H1 (cell line): ENCODE results near the gene HIVEP3. TPM values are rescaled to one million over a fixed set of nuclear protein-coding genes. Genes with fewer than 3 reads are reported as not detected.

Source experiments
- CTCF ChIA-PET: fragments of 300-600 bp; sonication (Branson Sonifier 250); formaldehyde crosslinking; loops from one replicate; lab custom pipeline; 2021; ENCODE audit not compliant: partially characterized antibody; lab: Charles Lee
- POLR2A ChIA-PET: fragments of 300-600 bp; sonication (Branson Sonifier 250); formaldehyde crosslinking; loops from one replicate; lab custom pipeline; 2021; ENCODE audit warnings: inconsistent platforms; ENCODE audit not compliant: partially characterized antibody; lab: Charles Lee
- DNase-seq, 2 experiments: peaks; one replicate each; pipeline versions ENCODE4 v3.0.0 to v3.0.0-alpha.2; 2010 to 2022; ENCODE audit warnings: low spot score in 2 of 2, low read depth in 1 of 2, mixed read lengths in 1 of 2
- FAIRE-seq: peaks from 2 replicates; lab custom pipeline; 2011; peaks lifted over from hg19 to GRCh38; lab: Jason Lieb, UNC
- H2AFZ ChIP-seq: 2 replicates; pipeline ENCODE4 v1.8.1; 2012; ENCODE audit warnings: low read length, inconsistent platforms
- H2AK5ac ChIP-seq: 2 replicates; pipeline ENCODE4 v1.6.1; 2013; ENCODE audit warnings: low read depth, low read length
- H2BK120ac ChIP-seq: replicated peaks from 2 replicates; pipeline ENCODE3; 2013; ENCODE audit warnings: low read depth, low read length, inconsistent platforms
- H2BK12ac ChIP-seq: 2 replicates; pipeline ENCODE4 v1.6.1; 2013; ENCODE audit warnings: low read depth, low read length
- H2BK15ac ChIP-seq: 2 replicates; pipeline ENCODE4 v1.6.1; 2013; ENCODE audit warnings: low read length
- H2BK20ac ChIP-seq: 2 replicates; pipeline ENCODE4 v1.6.1; 2013; ENCODE audit warnings: low read length
- H2BK5ac ChIP-seq: 2 replicates; pipeline ENCODE4 v1.6.1; 2013; ENCODE audit warnings: low read depth, low read length
- H3K14ac ChIP-seq: 2 replicates; pipeline ENCODE4 v1.6.1; 2013; ENCODE audit warnings: inconsistent platforms; ENCODE audit not compliant: insufficient read length
- H3K18ac ChIP-seq: 2 replicates; pipeline ENCODE4 v1.6.1; 2013; ENCODE audit warnings: low read length; ENCODE audit errors: extremely low read depth
- H3K23ac ChIP-seq: 2 replicates; pipeline ENCODE4 v1.6.1; 2013; ENCODE audit warnings: inconsistent platforms; ENCODE audit not compliant: insufficient read length
- H3K23me2 ChIP-seq: 2 replicates; pipeline ENCODE4 v1.6.1; 2013; ENCODE audit warnings: low read depth, low read length
- H3K27ac ChIP-seq: 2 replicates; pipeline ENCODE4 v1.6.1; 2011; ENCODE audit warnings: low read depth, low read length, inconsistent platforms
- H3K27me3 ChIP-seq, 4 experiments: replicated peaks in 1 of 4; 1 replicate in 1 of 4; 2 replicates in 3 of 4; pipeline versions ENCODE4 v1.6.1 to v1.8.1; 2011 to 2013; ENCODE audit warnings: low read length in 3 of 4, mild to moderate bottlenecking in 3 of 4, inconsistent platforms in 2 of 4, mixed read lengths in 2 of 4, moderate library complexity in 1 of 4; ENCODE audit not compliant: control insufficient read depth in 3 of 4, insufficient read depth in 3 of 4; ENCODE audit errors: extremely low read depth in 1 of 4
- H3K36me3 ChIP-seq, 4 experiments: 2 replicates each; pipeline versions ENCODE4 v1.6.1 to v1.8.1; 2011 to 2013; ENCODE audit warnings: mild to moderate bottlenecking in 4 of 4, low read length in 3 of 4, moderate library complexity in 2 of 4, control low read depth in 1 of 4, inconsistent platforms in 1 of 4; ENCODE audit not compliant: insufficient read depth in 4 of 4, control insufficient read depth in 2 of 4
- H3K4ac ChIP-seq: replicated peaks from 2 replicates; pipeline ENCODE3; 2013; ENCODE audit warnings: low read length, low read depth, mixed read lengths, inconsistent platforms; ENCODE audit not compliant: insufficient read length
- H3K4me1 ChIP-seq, 4 experiments: replicated peaks in 1 of 4; 1 replicate in 1 of 4; 2 replicates in 3 of 4; pipeline versions ENCODE4 v1.6.1 to v1.8.1; 2011 to 2013; ENCODE audit warnings: low read length in 3 of 4, inconsistent platforms in 2 of 4, mixed read lengths in 1 of 4; ENCODE audit not compliant: insufficient read depth in 4 of 4, control insufficient read depth in 3 of 4
- H3K4me2 ChIP-seq, 2 experiments: 2 replicates each; pipeline versions ENCODE4 v1.6.1 to v1.8.1; 2011 to 2013; ENCODE audit warnings: low read depth in 2 of 2, low read length in 2 of 2, control low read depth in 1 of 2, inconsistent platforms in 1 of 2, mild to moderate bottlenecking in 1 of 2; ENCODE audit not compliant: insufficient read depth in 1 of 2
- H3K4me3 ChIP-seq, 4 experiments: fragments of 200-600, 300-600 bp in 1 of 4; sonication (generic), shearing (Covaris generic), sonication (Bioruptor Twin) in 1 of 4; 2 replicates each; pipeline versions ENCODE4 v1.5.1 to v1.8.1; 2011 to 2016; ENCODE audit warnings: low read length in 4 of 4, low read depth in 3 of 4, control low read depth in 2 of 4, inconsistent platforms in 2 of 4, mild to moderate bottlenecking in 2 of 4, mixed read lengths in 1 of 4, moderate library complexity in 1 of 4; ENCODE audit not compliant: insufficient read depth in 2 of 4; ENCODE audit errors: extremely low read depth in 1 of 4
- H3K56ac ChIP-seq: replicated peaks from 2 replicates; pipeline ENCODE3; 2013; ENCODE audit warnings: low read depth, mild to moderate bottlenecking, mixed read lengths, low read length, inconsistent platforms; ENCODE audit not compliant: insufficient read length
- H3K79me1 ChIP-seq: 2 replicates; pipeline ENCODE4 v1.6.1; 2013; ENCODE audit warnings: low read depth, low read length, control low read depth
- H3K79me2 ChIP-seq, 2 experiments: 2 replicates each; pipeline versions ENCODE4 v1.6.1 to v1.8.1; 2012 to 2013; ENCODE audit warnings: low read length in 2 of 2, mild to moderate bottlenecking in 2 of 2, inconsistent platforms in 1 of 2; ENCODE audit not compliant: insufficient read depth in 2 of 2, control insufficient read depth in 1 of 2
- H3K9ac ChIP-seq, 4 experiments: replicated peaks in 1 of 4; 1 replicate in 1 of 4; 2 replicates in 3 of 4; pipeline versions ENCODE4 v1.6.1 to v1.8.1; 2011 to 2013; ENCODE audit warnings: low read depth in 3 of 4, low read length in 3 of 4, control low read depth in 2 of 4, mild to moderate bottlenecking in 2 of 4, moderate library complexity in 2 of 4, inconsistent platforms in 1 of 4; ENCODE audit errors: extremely low read depth in 1 of 4
- H3K9me3 ChIP-seq, 2 experiments: 2 replicates each; pipeline versions ENCODE4 v1.6.1 to v1.8.1; 2012 to 2013; ENCODE audit warnings: mild to moderate bottlenecking in 2 of 2, moderate library complexity in 2 of 2, control low read depth in 1 of 2, inconsistent platforms in 1 of 2, low read depth in 1 of 2, low read length in 1 of 2, mixed read lengths in 1 of 2; ENCODE audit not compliant: insufficient read depth in 2 of 2
- H4K20me1 ChIP-seq, 2 experiments: replicated peaks in 1 of 2; 2 replicates each; pipeline versions ENCODE3 to v1.8.1; 2011 to 2013; ENCODE audit warnings: inconsistent platforms in 2 of 2, low read length in 2 of 2, mild to moderate bottlenecking in 1 of 2; ENCODE audit not compliant: insufficient read depth in 2 of 2, control insufficient read depth in 1 of 2
- H4K5ac ChIP-seq: 2 replicates; pipeline ENCODE4 v1.6.1; 2013; ENCODE audit warnings: low read length, low read depth, mixed read lengths, inconsistent platforms; ENCODE audit not compliant: insufficient read length
- H4K8ac ChIP-seq: 2 replicates; pipeline ENCODE4 v1.8.0; 2013; ENCODE audit warnings: mild to moderate bottlenecking, moderate library complexity, low read length, inconsistent platforms; ENCODE audit not compliant: insufficient read depth; ENCODE audit errors: extremely low read depth
- H4K91ac ChIP-seq: replicated peaks from 2 replicates; pipeline ENCODE3; 2013; ENCODE audit warnings: low read length, mixed read lengths, inconsistent platforms; ENCODE audit not compliant: insufficient read length
- CHD1 ChIP-seq: IDR thresholded peaks from 2 replicates; pipeline ENCODE4 v1.6.1; 2012; ENCODE audit warnings: low read depth, low read length, improper control_type of control experiment
- GABPA ChIP-seq: IDR thresholded peaks from 2 replicates; pipeline ENCODE4 v1.6.1; 2011; ENCODE audit warnings: mild to moderate bottlenecking, low read length, moderate library complexity, borderline replicate concordance; ENCODE audit not compliant: insufficient read depth
- JUND ChIP-seq: IDR thresholded peaks from 2 replicates; pipeline ENCODE4 v1.6.1; 2011; ENCODE audit warnings: mild to moderate bottlenecking, improper control_type of control experiment, low read length
- KDM4A ChIP-seq: IDR thresholded peaks from one replicate; pipeline ENCODE4 v1.7.1; 2012; ENCODE audit warnings: low read depth, mild to moderate bottlenecking, moderate library complexity, low read length, inconsistent platforms; ENCODE audit not compliant: severe bottlenecking
- PHF8 ChIP-seq: fragments of 200-600 bp; sonication (generic); conservative IDR thresholded peaks from 2 replicates; pipeline ENCODE4 v1.7.1; 2012; ENCODE audit warnings: low read depth, mild to moderate bottlenecking, inconsistent platforms, low read length, moderate library complexity
- POLR2A ChIP-seq, 2 experiments: IDR thresholded peaks; 1 replicate in 1 of 2; 2 replicates in 1 of 2; pipeline ENCODE4 v1.6.1; 2011; ENCODE audit warnings: low read depth in 2 of 2, low read length in 2 of 2, mild to moderate bottlenecking in 2 of 2; ENCODE audit errors: control extremely low read depth in 1 of 2
- SIX5 ChIP-seq: IDR thresholded peaks from 2 replicates; pipeline ENCODE4 v1.6.1; 2011; ENCODE audit warnings: mild to moderate bottlenecking, low read depth, low read length
- WGBS, 2 experiments: shearing (Covaris generic) in 1 of 2; methylation state at CpG; one replicate each; pipeline versions ENCODE4 v1.1.6 to v1.1.7; 2013 to 2015; ENCODE audit warnings: low lambda C conversion rate in 2 of 2, mixed read lengths in 2 of 2, inconsistent platforms in 1 of 2, low coverage in 1 of 2, missing lambda C conversion rate in 1 of 2; ENCODE audit not compliant: insufficient replicate concordance in 2 of 2, insufficient coverage in 1 of 2, insufficient read length in 1 of 2; ENCODE audit errors: extremely low coverage in 1 of 2, missing lambda C conversion rate in 1 of 2; 5-methylcytosine and 5-hydroxymethylcytosine counted together
- polyA plus RNA-seq, 7 experiments: library from polyadenylated mRNA; depleted of rRNA in 3 of 7; stranded (reverse) in 5 of 7; unstranded in 2 of 7; fragments of >200 nt in 5 of 7; fragments of 200-250 nt in 2 of 7; gene quantifications; 1 replicate in 5 of 7; 2 replicates in 1 of 7; 4 replicates in 1 of 7; pipeline versions ENCODE4 v1.2.1 to v1.2.3, GENCODE V29; 2011 to 2013; ENCODE audit warnings: missing spikeins in 2 of 7, mixed read lengths in 2 of 7
- total RNA-seq: library from RNA; stranded (reverse); fragmentation: NEBNext Ultra II Directional; extraction: Animal tissue kit (Norgen Biotek cat#: 25700); gene quantifications from 2 replicates; pipeline ENCODE4 v1.2.1, GENCODE V29; 2021

HIVEP3 gene
- total and polyA plus RNA-seq, 2 of the 8 experiments (the other 6 are each of a cell fraction or from before 2014, with no cell fraction given): 0.24 to 0.69 TPM

DNA sequence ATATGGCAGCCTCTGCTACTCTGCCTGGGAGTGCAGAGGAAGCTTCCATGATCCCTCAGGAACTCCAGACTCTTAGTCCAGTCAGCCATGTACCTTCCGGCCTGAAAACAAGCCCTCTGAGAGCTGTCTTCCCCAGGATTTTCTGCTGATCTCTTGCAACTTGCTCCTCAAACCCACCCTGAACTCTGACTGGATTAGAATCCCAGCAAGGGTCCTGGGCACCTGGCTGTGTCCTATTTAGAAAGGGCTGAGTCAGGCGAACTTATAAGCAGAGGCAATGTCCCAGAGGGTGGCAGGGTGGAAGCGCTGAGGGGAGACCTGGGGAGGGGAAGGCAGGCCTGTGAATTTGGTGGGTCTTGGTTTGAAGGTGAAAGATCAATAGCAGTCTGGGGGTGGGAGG lies 249.8 kb downstream of the HIVEP3 start:
- Histone ChIP-seq H3K18ac (no peak overlapping the region), H2BK120ac (no peak overlapping the region), H3K9ac (no peak overlapping the region), H3K23me2 (no peaks in the 10 kb centered on the region), H2BK20ac (no peak overlapping the region), H4K91ac (no peak overlapping the region), H2AK5ac (no peak overlapping the region), H4K8ac (no peak overlapping the region), H2AFZ (no peak overlapping the region), H2BK12ac (no peak overlapping the region), H3K79me1 (no peaks in the 10 kb centered on the region; the same call in 1 of the 2 replicates), H3K14ac (no peak overlapping the region), H3K9me3 (no peaks in the 10 kb centered on the region), H3K27ac (no peak overlapping the region), H2BK15ac (no peak overlapping the region; the same call in 1 of the 2 replicates), H3K4ac (no peak overlapping the region), H3K56ac (no peak overlapping the region), H3K4me2 (no peak overlapping the region), H3K4me3 (no peak overlapping the region), H3K27me3 (peaks cover 0 to 3% (median under 1%) of the 10 kb centered on the region in 4 experiments; a peak in 4 of 7 replicates), H3K79me2 (no peaks in the 10 kb centered on the region), H3K4me1 (peaks cover 0 to 7% (median 1%) of the 10 kb centered on the region in 4 experiments; a peak in 5 of 7 replicates), H4K5ac (no peak overlapping the region), H3K23ac (no peak overlapping the region), H4K20me1 (no peaks in the 10 kb centered on the region), H3K36me3 (no peaks in the 10 kb centered on the region), H2BK5ac (no peak overlapping the region)
- WGBS, 2 experiments: 85% methylated on average over 3 of the region's 3 CpGs; no CpG with 5 or more reads in 1 of the 2 experiments
- ChIA-PET CTCF (interaction anchor here (1.1 to 1.4 kb wide), 2 partner anchors 10 to 90 kb away, joined by 4 read pairs; no protein-coding TSS in a partner anchor), POLR2A (no interaction called here)
- no peak for FAIRE-seq
- TF ChIP-seq JUND: no peak
- TF ChIP-seq CHD1: no peak
- no peak for TF ChIP-seq POLR2A (IDR thresholded peaks at IDR 0.05; ENCODE audit: control extremely low read depth in 1 of 2, low read depth in 2 of 2, low read length in 2 of 2)
- TF ChIP-seq KDM4A: no peak
- no peak for TF ChIP-seq SIX5
- no peak for TF ChIP-seq PHF8
- no peak for TF ChIP-seq GABPA
- no peak for DNase-seq
